ENCODE data around the gene THSD4. TPM values are rescaled to one million over a fixed set of nuclear protein-coding genes. Genes with fewer than 3 reads are reported as not detected.

THSD4 gene
- total RNA-seq, 1 experiment from 2014 or later: 29.0 TPM

GRCh38 chr15:71239592-71240364, 124.5 kb downstream of the THSD4 start:
- intact Hi-C loops (cut with micrococcal nuclease): loop anchor here (5.0 kb wide), 1 partner anchor 38 kb away; no protein-coding TSS in a partner anchor
- no peaks in the 10 kb centered on the region for H3K9me3 ChIP-seq (ENCODE audit: low read length)
- H3K27me3 ChIP-seq (ENCODE audit: low read length): no peaks in the 10 kb centered on the region
- no peaks in the 10 kb centered on the region for H3K9me2 ChIP-seq (replicated peaks; ENCODE audit: low read length)
- no TSS peak for BruUV-seq (replicated peaks)
- peak overlapping the region; percentile 92 for H3K27ac ChIP-seq (ENCODE audit: low read length)
- H3K36me3 ChIP-seq (ENCODE audit: low read depth, low read length): peaks cover 28% of the 10 kb centered on the region
- no peaks in the 10 kb centered on the region for H3F3A ChIP-seq (ENCODE audit: low read length, unreplicated experiment)
- H3K4me3 ChIP-seq (ENCODE audit: low read length): no peak overlapping the region
- no peak for DNase-seq
- peaks cover 29% of the 10 kb centered on the region for H3K4me1 ChIP-seq (ENCODE audit: insufficient read depth, low read length)
- ChIA-PET CTCF (interaction anchor here (0.6 kb wide), 1 partner anchor 228 kb away, joined by 3 read pairs; no protein-coding TSS in a partner anchor), POLR2A (ENCODE audit: unreplicated experiment) (no interaction called here)
- peak; percentile 20; the same call in 1 of the 2 replicates for ATAC-seq
- no peaks in the 10 kb centered on the region for H4K20me1 ChIP-seq (ENCODE audit: low read length)
- no peak for TF ChIP-seq CTCF (conservative IDR thresholded peaks at IDR 0.05; ENCODE audit: low read depth, low read length)
- no peak for TF ChIP-seq EZH2 (IDR thresholded peaks at IDR 0.05; ENCODE audit: low read length, unreplicated experiment)
- TF ChIP-seq EZH2phosphoT487 (IDR thresholded peaks at IDR 0.05; ENCODE audit: borderline replicate concordance, low read length): no peak
- H3K79me2 ChIP-seq (ENCODE audit: low read length): 0 out of 2 replicates have a peak, but pooled peaks cover 10% of the 10 kb centered on the region
- 0 out of 2 replicates have a peak overlapping the region, but pooled peaks have one; percentile 7 for H3K4me2 ChIP-seq (ENCODE audit: low read length)
- H2AFZ ChIP-seq (ENCODE audit: low read length): no peak overlapping the region
- H3K9ac ChIP-seq (ENCODE audit: low read length): peak overlapping the region; percentile 33

GRCh38 chr15:71242292-71242691, 127.0 kb downstream of the THSD4 start:
- TF ChIP-seq EZH2 (IDR thresholded peaks at IDR 0.05; ENCODE audit: low read length, unreplicated experiment) (no peak), EZH2phosphoT487 (IDR thresholded peaks at IDR 0.05; ENCODE audit: borderline replicate concordance, low read length) (no peak), CTCF (conservative IDR thresholded peaks at IDR 0.05; ENCODE audit: low read depth, low read length) (no peak)
- Histone ChIP-seq H2AFZ (ENCODE audit: low read length) (no peak overlapping the region), H4K20me1 (ENCODE audit: low read length) (no peaks in the 10 kb centered on the region), H3K27me3 (ENCODE audit: low read length) (no peaks in the 10 kb centered on the region), H3K36me3 (ENCODE audit: low read depth, low read length) (peaks cover 27% of the 10 kb centered on the region), H3K4me3 (ENCODE audit: low read length) (no peak overlapping the region), H3K4me1 (ENCODE audit: insufficient read depth, low read length) (peaks cover 29% of the 10 kb centered on the region), H3K9me2 (replicated peaks; ENCODE audit: low read length) (no peaks in the 10 kb centered on the region), H3K9ac (ENCODE audit: low read length) (no peak overlapping the region), H3K27ac (ENCODE audit: low read length) (no peak overlapping the region), H3K4me2 (ENCODE audit: low read length) (no peak overlapping the region), H3F3A (ENCODE audit: low read length, unreplicated experiment) (no peaks in the 10 kb centered on the region), H3K9me3 (ENCODE audit: low read length) (no peaks in the 10 kb centered on the region), H3K79me2 (ENCODE audit: low read length) (0 out of 2 replicates have a peak, but pooled peaks cover 10% of the 10 kb centered on the region)
- no peak for DNase-seq
- intact Hi-C loops (cut with micrococcal nuclease): no loop called here
- ChIA-PET POLR2A (ENCODE audit: unreplicated experiment) (no interaction called here), CTCF (no interaction called here)
- no TSS peak for BruUV-seq (replicated peaks)
- no peak for ATAC-seq

GRCh38 chr15:71244250-71244649, 129.0 kb downstream of the THSD4 start:
- CTCF ChIA-PET: no interaction called here
- H3K9me2 ChIP-seq (replicated peaks; ENCODE audit: low read length): no peaks in the 10 kb centered on the region
- H3K9ac ChIP-seq (ENCODE audit: low read length): no peak overlapping the region

More at GRCh38 chr15:71244250-71244649, 129.0 kb downstream of the THSD4 start:
- no TSS peak for BruUV-seq (replicated peaks)
- POLR2A ChIA-PET (ENCODE audit: unreplicated experiment): no interaction called here
- TF ChIP-seq EZH2phosphoT487 (IDR thresholded peaks at IDR 0.05; ENCODE audit: borderline replicate concordance, low read length): no peak
- TF ChIP-seq CTCF (conservative IDR thresholded peaks at IDR 0.05; ENCODE audit: low read depth, low read length): no peak
- no peak for TF ChIP-seq EZH2 (IDR thresholded peaks at IDR 0.05; ENCODE audit: low read length, unreplicated experiment)
- H2AFZ ChIP-seq (ENCODE audit: low read length): no peak overlapping the region
- DNase-seq: no peak
- H3K27ac ChIP-seq (ENCODE audit: low read length): no peak overlapping the region
- no peaks in the 10 kb centered on the region for H4K20me1 ChIP-seq (ENCODE audit: low read length)
- H3K27me3 ChIP-seq (ENCODE audit: low read length): no peaks in the 10 kb centered on the region
- H3K79me2 ChIP-seq (ENCODE audit: low read length): 0 out of 2 replicates have a peak, but pooled peaks cover 3% of the 10 kb centered on the region
- H3F3A ChIP-seq (ENCODE audit: low read length, unreplicated experiment): no peaks in the 10 kb centered on the region
- H3K36me3 ChIP-seq (ENCODE audit: low read depth, low read length): peaks cover 30% of the 10 kb centered on the region
- no peak overlapping the region for H3K4me2 ChIP-seq (ENCODE audit: low read length)
- intact Hi-C loops (cut with micrococcal nuclease): no loop called here
- H3K4me1 ChIP-seq (ENCODE audit: insufficient read depth, low read length): peaks cover 11% of the 10 kb centered on the region
- no peak overlapping the region for H3K4me3 ChIP-seq (ENCODE audit: low read length)
- ATAC-seq: no peak
- H3K9me3 ChIP-seq (ENCODE audit: low read length): no peaks in the 10 kb centered on the region
